NCI-H82 (cell line): ENCODE measurements around the gene VWA8.
"Not testable (repeated sequence)": the region's sequence is repeated elsewhere in the genome, so short reads cannot be mapped to it uniquely, and the experiment has no call there.

ENCODE experiments used
- DNase-seq: peaks from one replicate; lab custom pipeline; 2025; lab: John Stamatoyannopoulos, UW

VWA8 gene

DNA sequence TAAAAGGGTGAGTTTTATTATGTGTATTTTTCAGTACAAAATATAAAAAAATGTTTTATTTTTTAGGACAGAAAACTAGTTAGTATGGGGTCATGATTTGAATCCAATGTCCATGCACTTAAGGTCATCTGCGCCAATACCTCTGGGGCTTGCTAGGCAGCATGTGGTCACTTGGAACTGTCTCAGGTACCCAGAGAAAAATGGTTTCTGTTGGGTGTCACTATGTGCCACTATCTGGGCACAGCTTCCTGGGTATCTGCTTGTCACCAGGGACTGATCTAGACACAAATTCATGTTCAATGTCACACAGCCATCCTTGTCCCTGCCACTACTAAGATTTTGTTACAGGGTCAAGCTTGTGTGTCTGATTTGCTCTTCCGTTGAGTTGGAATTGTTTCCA, 403.2 kb downstream of the VWA8 start:
- no peak for DNase-seq

DNA sequence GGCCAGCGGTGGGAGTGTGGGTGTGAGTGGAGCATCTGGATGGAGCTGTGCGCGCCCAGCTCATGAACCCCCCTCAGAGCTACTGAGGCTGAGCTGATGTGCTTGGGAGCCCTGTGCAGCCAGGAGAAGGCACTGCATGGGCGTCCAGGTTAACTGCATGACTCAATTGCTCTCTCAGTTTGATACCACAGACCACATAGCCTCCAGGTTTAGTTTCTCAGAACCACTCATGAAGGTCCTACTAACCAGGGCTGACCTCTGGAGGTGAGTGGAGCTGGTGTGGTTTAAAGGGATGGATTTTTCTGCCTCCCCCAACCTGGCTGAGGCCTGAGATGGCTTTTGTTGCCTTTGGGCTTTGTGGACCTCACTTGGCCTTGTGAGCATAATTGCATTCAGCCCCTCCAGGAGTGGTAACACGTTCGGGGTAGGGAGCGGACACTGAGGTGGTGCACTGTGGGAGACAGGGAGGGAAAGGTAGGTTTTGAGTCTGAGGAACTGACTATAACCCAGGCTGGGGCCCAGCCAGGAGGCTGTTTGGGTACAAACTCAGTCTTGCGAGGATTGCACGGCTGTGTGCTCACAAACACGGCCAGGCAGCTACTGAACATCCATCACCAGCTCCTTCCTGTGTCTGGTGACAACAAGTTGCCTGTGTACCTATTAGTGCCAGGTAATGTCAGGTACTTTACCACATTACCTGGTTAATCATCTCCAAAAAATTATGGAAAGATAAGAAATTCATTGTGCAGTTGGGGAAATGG, 406.1 kb downstream of the VWA8 start:
- DNase-seq: no peak

DNA sequence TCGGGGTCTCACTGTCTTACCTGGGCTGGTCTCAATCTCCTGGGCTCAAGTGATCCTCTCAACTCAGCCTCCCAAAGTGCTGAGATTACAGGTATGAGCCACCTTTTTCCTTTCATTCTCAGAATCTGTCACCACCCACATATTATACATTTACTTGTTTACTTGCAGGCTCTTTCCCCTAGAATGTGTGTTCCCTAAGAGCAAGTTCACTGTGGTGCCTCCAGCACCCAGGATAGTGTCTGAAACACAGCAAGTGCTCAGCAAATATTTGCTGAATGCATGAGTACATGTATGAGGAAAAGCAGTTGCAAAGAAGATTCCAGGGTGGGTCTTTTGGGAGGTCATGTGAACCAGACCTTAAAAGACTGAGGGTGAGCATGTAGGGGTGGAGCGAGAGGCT, 406.7 kb downstream of the VWA8 start:
- no peak for DNase-seq

DNA sequence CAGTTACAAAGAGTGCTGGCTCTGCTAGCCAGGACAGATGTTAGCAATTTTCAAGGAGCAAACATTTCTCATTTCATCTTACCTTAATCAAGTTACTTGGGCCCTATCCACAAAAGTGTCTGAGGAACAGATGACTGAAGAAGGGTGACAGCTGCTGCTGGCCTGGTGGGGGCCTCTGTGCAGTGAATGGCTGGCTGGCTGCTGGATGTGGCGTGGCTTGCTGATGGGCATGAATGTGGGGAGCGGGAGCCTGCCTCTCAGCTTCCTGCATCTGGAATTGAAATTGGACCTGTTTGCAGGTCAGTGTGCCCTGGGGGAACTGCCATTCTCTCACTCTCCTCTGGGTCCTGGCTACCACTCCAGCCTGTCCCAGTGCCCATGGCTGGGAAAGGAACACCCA, 408.9 kb downstream of the VWA8 start:
- DNase-seq: no peak

DNA sequence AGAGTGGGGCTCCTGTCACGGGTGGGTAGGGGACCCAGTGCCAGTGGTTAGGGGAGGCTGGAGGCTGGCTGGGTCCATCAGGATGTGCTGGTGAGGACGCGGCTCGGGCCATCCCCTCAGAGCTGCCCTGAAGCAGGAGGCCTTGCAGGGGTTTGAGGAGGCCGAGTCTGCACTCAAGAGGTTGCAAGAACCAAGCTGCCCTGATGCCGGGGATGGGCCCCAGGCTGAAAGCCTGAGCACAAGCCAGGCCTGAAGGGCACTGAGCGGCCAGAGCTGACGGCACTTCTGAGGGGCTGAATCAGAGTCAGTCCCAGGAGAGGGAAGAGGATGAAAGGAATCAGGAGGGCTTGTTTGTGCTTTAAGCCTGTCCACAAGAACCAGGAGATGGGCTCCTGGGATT, 410.6 kb downstream of the VWA8 start:
- DNase-seq: no peak

DNA sequence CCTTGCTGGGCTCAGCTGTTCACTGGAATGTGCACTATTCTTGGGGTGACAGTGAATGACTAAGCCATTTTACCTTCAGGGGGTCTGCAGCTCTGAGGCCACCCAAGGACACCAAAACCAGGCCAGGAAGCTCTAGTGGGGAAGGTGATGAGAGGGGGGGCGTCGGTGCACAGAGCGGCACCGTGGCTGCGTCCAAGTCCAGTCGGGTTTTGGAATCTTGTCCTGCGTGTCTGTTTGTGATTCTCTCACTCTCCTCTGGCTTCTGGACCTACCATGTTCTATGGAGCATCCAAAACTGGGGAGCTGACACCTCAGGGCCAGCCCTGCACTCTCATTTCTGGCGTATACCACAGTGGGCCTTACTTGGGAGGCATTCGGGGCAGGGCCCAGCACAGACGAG, 411.4 kb downstream of the VWA8 start:
- DNase-seq: no peak

DNA sequence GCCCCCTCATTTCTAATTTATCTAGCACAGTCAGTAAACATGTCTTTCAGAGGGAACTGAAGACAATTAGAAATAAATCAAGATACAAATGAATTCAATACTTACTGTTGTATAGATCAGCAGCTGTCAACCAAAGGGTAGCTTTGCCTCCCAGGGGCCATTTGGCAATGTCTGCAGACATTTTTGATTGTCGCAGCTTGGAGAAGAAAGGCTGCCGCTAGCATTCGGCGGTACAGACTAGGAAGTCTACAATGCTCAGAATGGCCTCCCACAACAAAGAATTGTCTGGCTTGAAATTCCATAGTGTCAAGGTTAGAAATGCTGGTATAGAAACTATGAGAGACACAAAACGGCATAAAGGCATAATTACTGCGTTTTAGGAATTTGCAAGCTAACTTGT, 412.0 kb downstream of the VWA8 start:
- no peak for DNase-seq

DNA sequence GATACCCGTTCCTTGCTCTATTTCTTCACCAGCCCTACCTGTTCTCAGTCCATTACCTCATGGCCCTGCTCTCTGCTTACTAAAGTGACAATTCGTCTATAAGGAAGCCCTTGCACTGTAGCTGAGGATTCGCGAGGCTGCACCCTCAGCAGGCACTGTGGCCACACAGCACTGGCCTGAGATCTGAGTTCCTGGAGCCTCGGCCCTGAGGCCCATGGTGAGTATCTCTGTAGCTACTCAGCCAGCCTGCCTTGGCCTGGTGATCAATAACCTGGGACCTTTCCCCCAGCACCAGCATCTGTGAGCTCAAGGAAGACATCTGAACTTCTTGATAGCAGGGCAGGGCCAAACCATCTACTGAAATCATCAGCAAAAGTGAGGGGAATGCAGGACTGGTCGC, 412.9 kb downstream of the VWA8 start:
- no peak for DNase-seq

DNA sequence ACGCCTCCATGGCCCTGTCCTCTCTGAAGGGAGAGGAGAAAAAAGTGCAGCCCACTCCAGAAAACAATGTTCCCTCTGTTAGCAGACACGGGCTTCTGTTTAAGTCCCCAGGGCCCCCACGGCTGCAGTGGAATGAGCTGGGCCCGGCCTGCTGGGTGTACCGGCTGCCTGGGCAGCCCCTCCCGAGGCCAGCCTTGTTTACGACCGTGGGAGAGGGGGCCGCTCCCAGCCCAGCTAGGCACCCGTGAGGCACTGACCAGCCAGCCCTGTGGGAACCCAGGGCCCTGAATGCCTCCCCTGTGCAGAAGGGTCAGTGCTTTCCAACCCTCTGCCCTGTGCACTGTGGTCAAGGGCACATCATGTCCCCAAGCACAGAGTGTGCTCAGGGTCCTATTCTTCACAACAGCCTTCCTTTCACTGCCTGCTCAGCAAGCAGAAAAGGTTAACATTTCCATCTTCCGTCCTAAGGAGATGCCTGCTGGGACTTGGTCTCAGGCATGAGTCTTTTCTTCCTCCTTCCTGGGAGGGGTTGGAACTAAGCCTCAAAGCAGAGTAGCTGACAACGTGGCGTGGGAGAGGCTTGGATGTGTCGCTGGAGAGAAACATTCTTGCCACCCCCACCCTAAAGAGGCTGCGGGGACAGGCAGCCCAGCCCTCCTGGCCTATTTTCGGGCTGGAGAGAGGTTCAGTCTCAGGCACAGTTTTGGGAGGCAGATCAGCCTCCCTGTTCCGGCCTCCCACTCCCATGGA, 413.5 kb downstream of the VWA8 start:
- no peak for DNase-seq

DNA sequence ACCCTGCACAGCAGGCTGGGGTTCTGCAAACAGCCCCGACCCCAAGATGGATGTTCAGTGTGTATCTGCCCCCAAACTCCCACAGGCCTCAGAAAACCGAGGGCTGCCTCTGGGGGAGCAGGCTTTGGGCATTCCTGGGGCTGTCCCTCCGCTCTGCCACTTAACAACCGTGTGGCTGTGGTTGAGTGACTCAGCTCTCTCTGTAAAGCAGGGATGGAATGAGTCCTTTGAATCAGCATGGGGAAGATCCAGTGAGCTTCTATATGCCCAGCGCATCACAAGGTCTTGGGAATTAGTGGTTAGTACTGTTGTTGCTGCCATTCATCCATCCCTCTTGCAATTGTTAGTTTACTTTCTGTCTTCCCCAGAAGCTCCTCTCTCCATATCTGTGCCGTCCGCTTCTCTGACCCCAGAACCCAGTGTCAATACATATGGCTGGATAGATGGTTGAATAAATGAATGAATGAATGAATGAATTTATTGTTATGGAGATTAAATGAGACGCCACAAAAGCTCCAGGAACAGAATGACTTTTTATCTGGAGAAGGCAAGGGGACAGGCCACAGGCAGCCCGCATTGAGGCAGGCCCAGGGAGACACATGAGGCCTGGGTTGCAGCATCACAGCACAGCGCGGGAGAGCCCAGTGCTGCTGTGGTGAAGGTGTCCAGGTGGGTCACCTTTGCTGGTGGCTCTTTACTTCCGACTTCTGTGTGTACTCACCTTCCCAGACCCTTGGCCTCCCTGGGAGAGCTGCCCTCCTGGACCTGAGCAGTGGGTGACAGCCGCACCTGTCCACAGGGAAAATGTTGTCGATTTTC, 414.3 kb downstream of the VWA8 start:
- no peak for DNase-seq

DNA sequence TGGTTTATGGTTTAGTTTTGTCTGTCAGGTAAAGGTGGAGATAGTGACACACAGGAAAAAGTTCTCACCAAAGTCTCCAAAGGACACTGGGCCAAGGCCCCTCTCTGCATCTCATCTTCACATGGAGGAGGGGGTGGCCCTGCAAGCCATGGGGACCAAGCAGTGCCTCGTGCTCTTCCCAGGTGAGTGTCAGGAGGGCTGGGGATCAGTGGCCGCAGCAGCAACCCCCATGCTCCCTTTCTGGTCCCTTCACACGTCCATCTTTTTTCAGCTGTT, 415.5 kb downstream of the VWA8 start:
- no peak for DNase-seq

DNA sequence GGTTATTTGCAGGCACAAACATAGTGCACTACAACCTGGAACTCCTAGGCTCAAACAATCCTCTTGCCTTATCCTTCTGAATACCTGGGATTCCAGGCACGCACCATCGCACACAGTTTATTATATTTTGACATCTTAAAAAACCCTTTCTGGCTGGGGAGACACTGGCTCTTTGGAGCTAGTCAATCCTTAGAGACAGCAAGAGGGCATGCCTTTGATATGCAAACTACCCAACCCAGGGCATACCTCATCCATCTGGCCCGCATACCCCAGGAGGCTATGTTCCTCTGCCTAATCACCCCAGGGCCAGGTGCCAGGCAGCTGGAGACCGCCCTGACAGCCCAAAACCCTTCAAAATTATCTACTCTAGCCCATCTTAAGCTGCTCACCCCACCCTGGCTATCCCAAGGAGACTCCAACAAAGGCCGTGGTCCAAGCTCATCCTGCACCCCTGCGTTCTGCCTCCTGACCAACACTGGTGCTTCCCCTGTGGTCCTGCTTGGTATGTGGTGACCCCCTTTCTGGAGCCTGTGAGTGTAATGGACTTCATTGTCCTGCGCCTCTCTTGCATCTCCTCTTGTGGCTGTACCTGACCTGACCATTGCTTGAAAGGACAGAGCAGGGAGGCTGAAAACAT, 417.1 kb downstream of the VWA8 start:
- no peak for DNase-seq

DNA sequence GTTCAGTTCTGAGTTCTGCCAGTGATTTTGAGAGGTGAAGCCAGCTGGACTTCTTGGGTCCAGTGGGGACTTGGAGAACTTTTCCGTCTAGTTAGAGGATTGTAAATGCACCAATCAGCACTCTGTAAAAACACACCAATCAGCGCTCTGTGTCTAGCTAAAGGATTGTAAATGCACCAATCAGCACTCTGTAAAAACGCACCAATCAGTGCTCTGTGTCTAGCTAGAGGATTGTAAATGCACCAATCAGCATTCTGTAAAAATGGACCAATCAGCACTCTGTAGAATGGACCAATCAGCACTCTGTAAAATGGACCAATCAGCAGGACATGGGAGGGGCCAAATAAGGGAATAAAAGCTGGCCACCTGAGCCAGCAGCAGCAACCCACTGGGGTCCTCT, 418.1 kb downstream of the VWA8 start:
- DNase-seq: not testable (repeated sequence)

DNA sequence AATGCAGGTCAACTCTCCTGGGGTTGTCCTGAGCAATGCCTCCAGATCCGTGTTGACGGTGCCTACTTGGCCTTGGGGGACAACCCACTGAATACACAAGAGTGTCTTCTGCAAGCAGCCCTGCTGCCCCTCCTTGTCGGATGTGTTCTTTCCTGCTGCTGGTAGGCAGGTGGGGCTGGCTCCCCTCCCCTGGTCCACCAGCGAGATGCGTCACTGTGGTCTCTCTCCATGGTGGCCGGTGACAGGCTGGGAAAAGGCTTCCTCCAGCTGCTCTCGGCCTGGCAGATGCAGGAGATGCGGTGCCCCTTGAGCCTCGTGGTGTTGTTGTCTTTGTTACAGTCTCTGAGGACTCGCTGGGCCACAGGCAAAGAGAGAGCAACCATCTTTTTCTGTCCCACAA, 418.6 kb downstream of the VWA8 start:
- DNase-seq: no peak

DNA sequence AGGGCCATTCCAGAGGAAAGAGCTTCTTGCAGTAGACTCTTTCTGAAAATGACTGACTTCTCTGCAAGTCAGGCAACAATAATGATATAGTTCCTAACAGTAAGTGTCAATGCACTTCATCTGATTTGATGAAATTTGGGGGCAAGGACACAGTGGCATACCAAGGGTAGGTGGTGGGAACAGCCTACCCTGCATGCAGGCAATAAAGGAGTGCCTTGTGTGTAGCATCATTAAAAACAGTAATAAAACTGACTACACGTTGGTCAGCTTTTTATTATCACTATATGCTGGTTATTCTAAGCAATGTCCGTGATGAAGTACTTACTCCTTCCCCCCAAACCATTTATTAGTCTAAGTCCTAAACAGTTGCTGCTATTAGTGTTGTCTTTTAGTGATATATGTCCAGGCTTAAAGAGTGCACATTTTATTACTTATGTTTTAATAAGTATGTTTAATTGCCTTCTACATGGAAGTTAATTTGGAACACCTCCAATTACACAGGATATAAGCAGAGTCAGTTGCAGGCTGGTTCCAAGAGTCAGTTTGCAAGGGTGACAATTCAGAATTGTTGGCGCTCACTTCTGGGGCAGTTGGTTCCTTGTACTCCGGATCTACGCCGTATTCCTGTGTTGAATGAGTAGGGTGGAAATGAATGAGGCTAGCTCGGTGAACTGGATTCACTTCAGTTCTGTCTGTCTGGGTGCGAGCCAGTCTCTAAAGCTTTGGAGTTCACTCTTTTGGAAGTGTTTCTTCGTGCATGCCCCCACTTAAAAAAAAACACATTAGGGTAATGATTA, 419.6 kb downstream of the VWA8 start:
- DNase-seq: no peak

DNA sequence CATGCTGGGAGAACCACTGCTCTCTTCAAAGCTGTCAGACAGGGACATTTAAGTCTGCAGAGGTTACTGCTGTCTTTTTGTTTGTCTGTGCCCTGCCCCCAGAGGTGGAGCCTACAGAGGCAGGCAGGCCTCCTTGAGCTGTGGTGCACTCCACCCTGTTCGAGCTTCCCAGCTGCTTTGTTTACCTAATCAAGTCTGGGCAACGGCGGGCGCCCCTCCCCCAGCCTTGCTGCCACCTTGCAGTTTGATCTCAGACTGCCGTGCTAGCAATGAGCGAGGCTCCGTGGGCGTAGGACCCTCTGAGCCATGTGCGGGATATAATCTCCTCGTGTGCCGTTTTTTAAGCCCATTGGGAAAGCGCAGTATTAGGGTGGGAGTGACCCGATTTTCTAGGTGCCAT, 420.7 kb downstream of the VWA8 start:
- peak; percentile 35 for DNase-seq

DNA sequence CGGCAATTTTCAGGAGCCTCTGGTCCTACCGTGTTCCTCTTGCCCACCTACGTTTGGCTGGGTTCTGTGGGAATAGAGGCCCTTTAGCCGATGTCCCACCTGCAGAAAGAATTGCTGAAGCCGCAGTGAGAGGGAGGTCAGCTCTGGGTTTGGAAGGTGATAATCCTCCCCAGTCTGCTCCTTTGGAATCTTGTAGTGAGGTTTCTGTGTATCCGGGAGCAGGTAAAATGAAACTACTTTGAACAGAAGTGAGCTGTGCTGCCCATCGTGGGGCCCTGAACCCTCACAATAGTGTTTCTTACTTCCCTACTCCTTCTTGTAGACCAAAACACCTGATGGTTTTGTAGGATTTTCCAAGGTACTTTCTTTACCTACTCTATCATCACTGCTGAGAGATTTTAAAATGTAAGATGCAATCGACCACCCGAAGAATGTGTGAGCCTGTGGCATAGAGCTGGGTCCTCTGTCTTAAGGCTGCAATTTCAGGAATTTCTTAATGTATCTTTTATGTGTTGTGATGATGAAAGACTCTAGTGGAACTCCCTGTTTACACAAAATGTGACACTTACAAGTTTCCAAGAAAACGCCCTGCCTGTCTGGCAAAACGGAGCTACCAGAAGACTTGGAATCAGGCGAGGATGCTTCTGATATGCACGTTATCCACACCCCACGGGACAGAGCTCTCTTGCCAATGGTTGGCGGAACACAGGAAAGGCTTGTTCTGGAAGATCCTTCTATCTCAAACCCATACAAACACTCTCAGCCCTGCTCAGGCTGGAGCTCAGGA, 427.4 kb downstream of the VWA8 start:
- DNase-seq: no peak

DNA sequence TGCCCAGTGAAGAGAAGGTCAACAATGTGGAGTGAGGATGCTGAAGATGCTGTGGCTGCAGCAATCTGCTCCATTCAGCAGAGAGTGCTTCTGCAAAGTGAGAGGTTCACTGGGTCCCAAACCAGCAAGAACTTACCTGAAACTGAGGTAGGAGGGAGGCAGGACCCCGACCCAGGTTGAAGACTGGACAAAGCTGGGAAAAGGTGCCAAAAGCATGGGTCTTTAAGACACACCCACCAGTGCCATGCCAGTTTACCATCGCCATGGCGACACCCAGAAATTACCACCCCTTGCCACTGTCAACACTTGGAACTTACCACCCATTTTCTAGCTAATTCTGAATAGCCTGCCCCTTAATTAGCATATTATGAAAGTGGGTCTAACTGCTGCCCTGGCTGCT, 432.9 kb downstream of the VWA8 start:
- no peak for DNase-seq

DNA sequence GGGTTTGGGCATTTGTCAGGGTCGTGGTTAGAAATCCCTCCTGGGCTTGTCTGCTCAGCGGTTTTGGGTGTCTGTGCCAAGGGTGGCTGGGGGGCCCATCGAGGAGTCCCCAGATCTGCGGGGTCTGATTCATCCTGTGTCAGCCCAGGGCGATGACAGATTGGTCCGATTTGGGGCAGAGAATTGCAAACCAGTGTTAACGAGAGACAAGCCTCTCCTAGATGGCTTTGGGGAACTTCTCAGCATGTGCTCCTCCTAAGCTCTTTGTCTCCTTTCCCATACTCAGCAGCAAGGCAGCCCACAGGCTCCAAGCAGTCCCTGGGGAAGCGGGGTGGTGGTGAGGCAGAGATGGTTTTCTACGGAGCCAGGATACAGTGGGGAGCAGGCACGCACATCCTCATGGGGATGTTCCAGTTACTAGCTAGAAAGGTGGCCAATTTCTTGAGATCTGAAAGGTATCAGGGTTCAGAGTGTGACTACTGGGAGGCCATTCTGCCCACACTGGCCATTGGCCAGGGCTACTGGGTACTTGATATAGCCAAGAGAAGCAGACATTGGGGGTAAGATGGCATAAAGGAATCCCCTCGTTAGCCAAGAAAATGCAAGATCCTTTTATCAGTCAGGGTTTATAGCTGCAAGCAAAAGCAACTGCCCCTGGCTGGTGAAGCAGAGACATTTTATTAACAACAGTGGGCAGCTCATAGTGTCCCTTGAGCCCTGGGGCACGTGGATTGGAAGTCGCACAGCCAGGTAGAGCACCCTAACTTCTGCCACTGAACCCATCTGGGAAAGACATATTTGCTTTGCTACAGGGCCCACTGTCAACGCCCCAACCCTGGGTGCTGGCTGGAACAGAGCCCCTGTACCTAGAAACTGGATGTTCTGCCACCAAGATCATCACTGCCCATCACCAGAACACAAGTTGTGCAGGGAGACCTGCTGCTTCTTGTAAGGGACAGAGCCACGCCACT, 440.0 kb downstream of the VWA8 start:
- no peak for DNase-seq
